ENCODE results near the gene SVOPL.

Gene SVOPL

GRCh38 chr7:138632384-138632783, 68.8 kb downstream of the SVOPL start:
- Histone ChIP-seq H3K9me3 (ENCODE audit: control insufficient read depth, low read length) (no peaks in the 10 kb centered on the region), H3K27me3 (ENCODE audit: control insufficient read depth, insufficient read depth, low read length, poor library complexity, severe bottlenecking) (no peaks in the 10 kb centered on the region), H3K36me3 (ENCODE audit: control insufficient read depth, insufficient read depth, low read length) (no peaks in the 10 kb centered on the region), H3K27ac (ENCODE audit: insufficient read depth, low read depth, low read length, poor library complexity, severe bottlenecking) (no peak overlapping the region), H3K4me1 (ENCODE audit: control insufficient read depth, insufficient read depth, low read length) (no peaks in the 10 kb centered on the region), H3K4me3 (ENCODE audit: insufficient read depth, low read depth, low read length) (no peak overlapping the region)
- 94 to 99% methylated on average over 2 of the region's 2 CpGs for WGBS, 2 experiments

DNA sequence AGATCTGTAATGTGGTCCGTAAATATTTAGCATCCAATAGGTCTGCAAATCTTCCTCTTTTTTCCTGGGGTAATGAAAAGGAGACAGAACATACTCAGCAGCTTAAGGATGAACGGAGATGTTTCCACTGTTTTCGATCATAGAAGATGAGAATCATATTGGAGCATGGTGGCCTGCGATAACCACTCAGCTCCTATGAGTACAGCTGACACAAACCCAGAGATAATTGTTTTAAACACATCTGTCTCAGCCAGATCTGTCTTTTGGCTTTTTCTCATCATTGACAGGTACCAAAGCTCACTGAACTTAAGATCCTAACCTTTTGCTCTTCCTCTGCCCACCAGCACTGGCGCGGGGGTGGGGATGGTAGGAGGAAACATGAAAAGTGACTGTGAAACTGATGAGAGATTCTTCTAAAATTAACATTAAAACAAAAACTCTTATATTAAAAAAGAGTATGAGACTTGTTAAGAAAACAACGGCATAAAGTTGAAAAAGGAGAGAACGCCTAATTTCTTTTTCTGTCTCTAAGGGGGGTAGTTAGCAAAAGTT, 71.0 kb downstream of the SVOPL start:
- no peaks in the 10 kb centered on the region for H3K4me1 ChIP-seq (ENCODE audit: control insufficient read depth, insufficient read depth, low read length)
- H3K27ac ChIP-seq (ENCODE audit: insufficient read depth, low read depth, low read length, poor library complexity, severe bottlenecking) = no peak overlapping the region
- no peaks in the 10 kb centered on the region for H3K36me3 ChIP-seq (ENCODE audit: control insufficient read depth, insufficient read depth, low read length)
- no peak overlapping the region for H3K4me3 ChIP-seq (ENCODE audit: insufficient read depth, low read depth, low read length)
- whole genome bisulfite sequencing, 2 experiments = 94 to 98% methylated on average over 6 of the region's 8 CpGs
- H3K27me3 ChIP-seq (ENCODE audit: control insufficient read depth, insufficient read depth, low read length, poor library complexity, severe bottlenecking) = no peaks in the 10 kb centered on the region
- H3K9me3 ChIP-seq (ENCODE audit: control insufficient read depth, low read length) = no peaks in the 10 kb centered on the region

GRCh38 chr7:138627361-138627760, 73.8 kb downstream of the SVOPL start:
- Histone ChIP-seq H3K4me3 (ENCODE audit: insufficient read depth, low read depth, low read length) (no peak overlapping the region), H3K4me1 (ENCODE audit: control insufficient read depth, insufficient read depth, low read length) (no peaks in the 10 kb centered on the region), H3K9me3 (ENCODE audit: control insufficient read depth, low read length) (no peaks in the 10 kb centered on the region), H3K36me3 (ENCODE audit: control insufficient read depth, insufficient read depth, low read length) (no peaks in the 10 kb centered on the region), H3K27ac (ENCODE audit: insufficient read depth, low read depth, low read length, poor library complexity, severe bottlenecking) (no peak overlapping the region), H3K27me3 (ENCODE audit: control insufficient read depth, insufficient read depth, low read length, poor library complexity, severe bottlenecking) (no peaks in the 10 kb centered on the region)
- WGBS, 2 experiments = 94 to 95% methylated on average over 6 of the region's 6 CpGs

DNA sequence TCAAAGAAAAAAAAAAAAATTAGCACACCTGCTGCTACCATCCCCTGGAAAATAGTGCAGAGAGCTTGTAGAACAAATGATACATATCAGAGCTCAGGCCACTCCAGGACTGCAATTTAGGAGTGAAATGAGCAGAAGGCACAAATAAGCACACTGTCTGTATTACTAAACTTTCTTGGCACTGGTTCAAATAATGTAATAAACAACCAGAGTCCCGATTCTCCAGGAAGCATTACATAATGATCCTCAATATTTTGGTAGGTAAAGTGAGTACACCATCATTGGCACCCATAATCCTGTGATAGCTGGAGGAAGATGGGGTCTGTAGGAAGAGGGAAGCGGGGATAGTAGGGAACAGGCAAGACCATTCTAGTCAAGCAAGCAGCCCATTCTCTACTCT, 74.3 kb downstream of the SVOPL start:
- no peaks in the 10 kb centered on the region for H3K36me3 ChIP-seq (ENCODE audit: control insufficient read depth, insufficient read depth, low read length)
- no peaks in the 10 kb centered on the region for H3K27me3 ChIP-seq (ENCODE audit: control insufficient read depth, insufficient read depth, low read length, poor library complexity, severe bottlenecking)
- no peaks in the 10 kb centered on the region for H3K9me3 ChIP-seq (ENCODE audit: control insufficient read depth, low read length)
- H3K27ac ChIP-seq (ENCODE audit: insufficient read depth, low read depth, low read length, poor library complexity, severe bottlenecking) = no peak overlapping the region
- H3K4me3 ChIP-seq (ENCODE audit: insufficient read depth, low read depth, low read length) = no peak overlapping the region
- WGBS, 2 experiments = 79 to 91% methylated on average over 2 of the region's 2 CpGs
- no peaks in the 10 kb centered on the region for H3K4me1 ChIP-seq (ENCODE audit: control insufficient read depth, insufficient read depth, low read length)

GRCh38 chr7:138625849-138626230, 75.3 kb downstream of the SVOPL start:
- Histone ChIP-seq H3K4me1 (ENCODE audit: control insufficient read depth, insufficient read depth, low read length) (no peaks in the 10 kb centered on the region), H3K27me3 (ENCODE audit: control insufficient read depth, insufficient read depth, low read length, poor library complexity, severe bottlenecking) (no peaks in the 10 kb centered on the region), H3K4me3 (ENCODE audit: insufficient read depth, low read depth, low read length) (no peak overlapping the region), H3K27ac (ENCODE audit: insufficient read depth, low read depth, low read length, poor library complexity, severe bottlenecking) (no peak overlapping the region), H3K36me3 (ENCODE audit: control insufficient read depth, insufficient read depth, low read length) (no peaks in the 10 kb centered on the region), H3K9me3 (ENCODE audit: control insufficient read depth, low read length) (no peaks in the 10 kb centered on the region)
- 85 to 86% methylated on average over 5 of the region's 5 CpGs for WGBS, 2 experiments

DNA sequence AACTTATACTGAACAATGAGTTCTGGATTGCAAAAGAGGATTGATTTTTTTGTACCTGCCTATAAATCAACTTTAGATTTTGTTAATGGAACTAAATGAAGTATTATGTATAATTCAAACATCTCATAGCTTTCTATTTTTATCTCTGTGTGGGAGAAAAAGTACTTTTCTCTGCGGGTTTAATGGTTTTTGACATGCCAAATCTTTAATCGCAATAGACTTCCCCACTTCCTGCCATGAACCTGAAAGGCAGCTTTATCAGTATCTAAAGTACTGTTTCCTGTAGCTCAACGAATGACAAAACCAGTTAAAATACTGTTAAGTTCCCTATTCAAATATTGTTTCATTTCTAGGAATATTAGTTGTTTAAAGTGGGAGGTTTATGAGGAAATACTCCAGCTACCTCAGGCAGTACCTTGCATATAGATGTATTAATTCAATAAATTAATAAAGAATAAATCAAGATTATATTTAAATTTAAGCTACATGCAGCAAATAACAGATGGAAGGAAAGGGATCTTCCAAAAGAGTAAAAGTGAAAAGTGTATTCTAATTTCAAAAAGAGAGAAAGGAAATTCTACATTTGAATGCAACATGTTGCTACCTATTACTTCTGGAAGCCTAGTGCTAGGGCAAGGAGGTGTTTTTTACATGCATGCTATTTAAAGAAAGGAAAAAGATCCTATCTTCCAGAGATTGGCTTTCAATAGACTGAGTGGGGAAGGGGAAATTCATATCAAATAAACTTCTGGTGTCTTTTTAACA, 75.9 kb downstream of the SVOPL start:
- no peaks in the 10 kb centered on the region for H3K9me3 ChIP-seq (ENCODE audit: control insufficient read depth, low read length)
- H3K27me3 ChIP-seq (ENCODE audit: control insufficient read depth, insufficient read depth, low read length, poor library complexity, severe bottlenecking) = no peaks in the 10 kb centered on the region
- no peaks in the 10 kb centered on the region for H3K36me3 ChIP-seq (ENCODE audit: control insufficient read depth, insufficient read depth, low read length)
- 75 to 76% methylated on average over 3 of the region's 3 CpGs for WGBS, 2 experiments
- no peaks in the 10 kb centered on the region for H3K4me1 ChIP-seq (ENCODE audit: control insufficient read depth, insufficient read depth, low read length)
- H3K27ac ChIP-seq (ENCODE audit: insufficient read depth, low read depth, low read length, poor library complexity, severe bottlenecking) = no peak overlapping the region
- no peak overlapping the region for H3K4me3 ChIP-seq (ENCODE audit: insufficient read depth, low read depth, low read length)

GRCh38 chr7:138622841-138623240, 78.3 kb downstream of the SVOPL start:
- Histone ChIP-seq H3K4me3 (ENCODE audit: insufficient read depth, low read depth, low read length) (no peak overlapping the region), H3K4me1 (ENCODE audit: control insufficient read depth, insufficient read depth, low read length) (no peaks in the 10 kb centered on the region), H3K9me3 (ENCODE audit: control insufficient read depth, low read length) (no peaks in the 10 kb centered on the region), H3K27me3 (ENCODE audit: control insufficient read depth, insufficient read depth, low read length, poor library complexity, severe bottlenecking) (no peaks in the 10 kb centered on the region), H3K36me3 (ENCODE audit: control insufficient read depth, insufficient read depth, low read length) (no peaks in the 10 kb centered on the region), H3K27ac (ENCODE audit: insufficient read depth, low read depth, low read length, poor library complexity, severe bottlenecking) (no peak overlapping the region)
- WGBS, 2 experiments = 91 to 100% methylated on average over 1 of the region's 1 CpG

GRCh38 chr7:138618933-138619332, 82.2 kb downstream of the SVOPL start:
- Histone ChIP-seq H3K36me3 (ENCODE audit: control insufficient read depth, insufficient read depth, low read length) (no peaks in the 10 kb centered on the region), H3K4me3 (ENCODE audit: insufficient read depth, low read depth, low read length) (no peak overlapping the region), H3K27me3 (ENCODE audit: control insufficient read depth, insufficient read depth, low read length, poor library complexity, severe bottlenecking) (no peaks in the 10 kb centered on the region), H3K9me3 (ENCODE audit: control insufficient read depth, low read length) (no peaks in the 10 kb centered on the region), H3K4me1 (ENCODE audit: control insufficient read depth, insufficient read depth, low read length) (no peaks in the 10 kb centered on the region), H3K27ac (ENCODE audit: insufficient read depth, low read depth, low read length, poor library complexity, severe bottlenecking) (no peak overlapping the region)

DNA sequence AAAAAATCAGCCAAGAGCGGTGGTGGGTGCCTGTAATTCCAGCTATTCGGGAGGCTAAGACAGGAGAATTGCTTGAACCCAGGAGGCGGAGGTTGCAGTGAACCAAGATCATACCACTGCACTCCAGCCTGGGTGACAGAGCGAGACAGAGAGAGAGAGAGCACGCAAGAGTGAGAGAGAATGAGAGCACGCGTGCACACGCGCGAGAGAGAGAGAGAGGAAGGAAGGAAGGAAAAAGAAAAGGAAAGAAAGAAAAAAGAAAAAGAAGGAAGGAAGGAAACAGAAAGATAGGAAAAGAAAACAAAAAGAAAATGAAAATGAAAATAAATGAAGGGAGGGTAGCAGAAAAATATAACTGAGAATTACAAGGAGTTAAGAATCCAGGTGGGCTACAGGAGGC, 82.7 kb downstream of the SVOPL start:
- H3K4me1 ChIP-seq (ENCODE audit: control insufficient read depth, insufficient read depth, low read length) = no peaks in the 10 kb centered on the region
- no peaks in the 10 kb centered on the region for H3K9me3 ChIP-seq (ENCODE audit: control insufficient read depth, low read length)
- 91 to 96% methylated on average over 10 of the region's 10 CpGs for WGBS, 2 experiments
- no peaks in the 10 kb centered on the region for H3K27me3 ChIP-seq (ENCODE audit: control insufficient read depth, insufficient read depth, low read length, poor library complexity, severe bottlenecking)
- H3K4me3 ChIP-seq (ENCODE audit: insufficient read depth, low read depth, low read length) = no peak overlapping the region
- H3K36me3 ChIP-seq (ENCODE audit: control insufficient read depth, insufficient read depth, low read length) = no peaks in the 10 kb centered on the region
- H3K27ac ChIP-seq (ENCODE audit: insufficient read depth, low read depth, low read length, poor library complexity, severe bottlenecking) = no peak overlapping the region

GRCh38 chr7:138616085-138616484, 85.1 kb downstream of the SVOPL start:
- no peaks in the 10 kb centered on the region for H3K4me1 ChIP-seq (ENCODE audit: control insufficient read depth, insufficient read depth, low read length)
- WGBS, 2 experiments = 94 to 98% methylated on average over 6 of the region's 6 CpGs
- H3K27ac ChIP-seq (ENCODE audit: insufficient read depth, low read depth, low read length, poor library complexity, severe bottlenecking) = no peak overlapping the region

More at GRCh38 chr7:138616085-138616484, 85.1 kb downstream of the SVOPL start:
- Histone ChIP-seq H3K9me3 (ENCODE audit: control insufficient read depth, low read length) (no peaks in the 10 kb centered on the region), H3K36me3 (ENCODE audit: control insufficient read depth, insufficient read depth, low read length) (no peaks in the 10 kb centered on the region), H3K4me3 (ENCODE audit: insufficient read depth, low read depth, low read length) (no peak overlapping the region), H3K27me3 (ENCODE audit: control insufficient read depth, insufficient read depth, low read length, poor library complexity, severe bottlenecking) (no peaks in the 10 kb centered on the region)

Data from ectodermal cell (in vitro differentiated cells).